DMS153 treated with DMSO at 0.1 percent for 48 hours (cell line): ENCODE results near the gene RNF220.

ENCODE experiments used
- DNase-seq: peaks from one replicate; lab custom pipeline; 2025; ENCODE audit not compliant: unreplicated experiment; lab: John Stamatoyannopoulos, UW

RNF220 gene

DNA sequence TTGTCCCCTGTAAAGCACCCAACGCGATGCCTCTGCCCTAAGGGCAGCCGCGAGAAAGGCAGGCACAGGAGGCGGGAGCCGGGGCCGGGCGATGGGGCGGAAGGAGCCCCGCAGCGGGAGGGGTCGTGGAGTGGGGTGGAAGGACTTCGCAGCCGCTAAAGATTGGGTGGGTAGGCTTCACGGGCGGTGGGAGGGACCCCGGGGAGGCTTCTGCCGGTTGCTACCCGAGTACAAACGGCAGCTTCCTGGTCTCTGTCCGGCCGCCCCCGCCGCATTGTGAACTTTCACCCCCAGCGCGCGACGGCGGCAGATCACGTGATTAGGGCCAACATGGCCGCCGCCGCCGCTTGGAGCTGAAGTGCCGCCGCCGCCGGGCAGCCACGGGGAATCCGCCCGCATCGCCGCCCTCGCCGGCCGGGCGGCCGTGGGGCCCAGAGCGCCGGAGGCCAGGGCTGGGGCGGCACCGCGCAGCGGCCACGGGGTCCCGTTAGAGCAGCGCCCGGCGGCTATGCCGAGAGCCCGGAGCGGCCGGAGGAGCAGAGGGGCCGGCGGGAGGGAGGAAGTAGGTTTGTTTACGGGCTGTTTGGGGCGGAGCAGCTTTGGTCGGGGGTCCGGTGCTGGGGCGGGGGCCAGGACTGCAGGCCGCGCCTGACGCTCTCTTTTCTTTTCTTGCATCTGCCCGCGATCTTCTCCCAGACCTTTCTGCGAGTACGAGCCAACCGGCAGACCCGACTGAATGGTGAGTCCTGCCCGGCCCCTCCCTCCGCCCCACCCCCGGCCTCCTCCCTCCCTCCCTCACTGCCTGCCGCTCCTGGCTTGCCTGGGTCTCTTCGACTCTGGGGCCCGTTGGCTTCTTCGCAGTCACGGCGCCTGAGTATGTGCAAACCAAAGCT, 226.8 kb downstream of the RNF220 start:
- DNase-seq = peak; percentile 90

DNA sequence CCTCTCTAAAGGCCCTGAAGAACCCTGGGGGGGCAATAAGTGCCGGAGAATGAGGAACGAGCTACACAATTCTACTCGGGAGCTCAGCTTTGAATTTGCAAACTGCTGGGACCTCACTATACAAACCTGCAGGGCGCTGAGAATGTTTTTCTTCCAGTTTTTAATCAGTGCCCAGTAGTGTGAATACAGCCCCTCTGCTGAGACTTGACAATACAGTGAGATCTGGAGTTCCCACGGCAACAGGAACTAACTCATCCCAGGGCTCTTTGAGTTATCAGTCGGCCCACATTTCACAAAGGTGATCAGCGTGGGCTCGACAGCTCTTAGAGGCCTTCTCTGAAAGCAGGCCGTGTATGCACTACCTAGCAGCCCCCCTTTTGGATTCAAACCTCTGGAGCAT, 227.5 kb downstream of the RNF220 start:
- no peak for DNase-seq

DNA sequence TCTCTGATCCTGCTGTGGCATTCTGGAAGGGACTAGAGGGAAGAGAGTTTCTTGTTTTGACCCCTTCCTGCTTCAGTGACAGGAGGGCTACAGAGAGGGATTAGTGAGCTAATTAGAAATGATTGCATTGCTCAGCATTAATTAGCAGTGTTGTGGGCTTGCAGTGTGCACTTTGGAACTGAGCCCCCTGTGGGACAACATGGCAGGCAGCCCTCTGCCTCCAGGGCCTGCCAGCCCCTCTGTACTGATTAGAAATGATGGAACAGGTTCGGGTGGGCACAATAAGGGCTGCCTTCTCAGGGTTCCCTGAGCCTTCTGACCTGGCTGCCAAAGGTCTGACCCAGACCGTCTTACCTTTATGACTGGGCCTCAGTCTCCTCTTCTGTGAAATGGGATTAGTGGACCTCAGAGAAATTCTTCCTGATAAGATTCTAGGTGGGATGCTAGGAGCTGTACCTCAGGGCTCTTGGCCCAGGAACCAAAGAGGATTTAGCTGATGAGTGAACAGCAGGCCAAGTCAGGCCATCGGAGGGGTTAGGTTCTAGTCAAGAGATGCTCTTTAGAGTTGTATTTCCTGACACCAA, 229.6 kb downstream of the RNF220 start:
- no peak for DNase-seq

DNA sequence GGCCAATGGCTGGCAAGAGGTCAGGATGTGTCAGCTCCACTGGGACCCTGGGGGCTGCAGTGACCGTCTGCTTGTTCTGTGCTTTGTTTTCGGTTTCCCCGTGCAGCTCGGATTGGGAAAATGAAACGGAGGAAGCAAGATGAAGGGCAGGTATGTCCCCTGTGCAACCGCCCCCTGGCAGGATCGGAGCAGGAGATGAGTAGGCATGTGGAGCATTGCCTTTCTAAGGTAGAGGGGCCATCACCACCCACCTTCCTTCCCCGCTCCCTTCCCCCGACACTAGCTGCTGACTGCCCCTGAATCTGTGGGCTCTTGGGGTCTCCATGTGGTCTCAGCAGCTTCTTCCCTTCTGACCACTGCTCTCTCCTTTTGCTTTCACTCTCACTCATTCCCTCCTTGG, 230.4 kb downstream of the RNF220 start:
- DNase-seq = no peak

DNA sequence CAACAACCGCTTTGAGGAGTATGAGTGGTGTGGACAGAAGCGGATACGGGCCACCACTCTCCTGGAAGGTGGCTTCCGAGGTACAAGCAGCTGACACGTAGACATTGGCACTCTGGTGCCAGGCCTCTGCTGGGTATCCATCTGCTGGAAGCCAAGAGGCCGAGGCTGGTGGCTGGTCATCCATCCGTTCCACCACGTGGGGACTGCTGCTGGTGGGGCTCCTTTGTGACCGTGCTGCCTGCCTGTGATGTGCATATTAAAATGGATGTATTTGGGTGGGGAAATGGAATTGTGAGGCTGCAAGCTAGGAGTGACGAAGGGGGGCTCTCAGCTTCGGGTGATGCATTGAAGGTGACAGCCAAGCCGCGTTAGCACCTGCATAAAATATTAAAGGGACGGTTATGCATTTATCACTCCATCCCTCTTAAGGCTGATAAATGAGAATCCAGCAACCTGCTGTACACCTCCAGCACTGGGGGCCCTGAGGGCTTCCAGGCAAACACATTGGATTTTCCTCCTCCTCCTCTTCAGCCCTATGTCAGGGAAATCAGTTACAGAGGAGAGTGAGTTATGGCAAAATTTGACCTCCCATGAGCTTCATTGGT, 231.1 kb downstream of the RNF220 start:
- no peak for DNase-seq

DNA sequence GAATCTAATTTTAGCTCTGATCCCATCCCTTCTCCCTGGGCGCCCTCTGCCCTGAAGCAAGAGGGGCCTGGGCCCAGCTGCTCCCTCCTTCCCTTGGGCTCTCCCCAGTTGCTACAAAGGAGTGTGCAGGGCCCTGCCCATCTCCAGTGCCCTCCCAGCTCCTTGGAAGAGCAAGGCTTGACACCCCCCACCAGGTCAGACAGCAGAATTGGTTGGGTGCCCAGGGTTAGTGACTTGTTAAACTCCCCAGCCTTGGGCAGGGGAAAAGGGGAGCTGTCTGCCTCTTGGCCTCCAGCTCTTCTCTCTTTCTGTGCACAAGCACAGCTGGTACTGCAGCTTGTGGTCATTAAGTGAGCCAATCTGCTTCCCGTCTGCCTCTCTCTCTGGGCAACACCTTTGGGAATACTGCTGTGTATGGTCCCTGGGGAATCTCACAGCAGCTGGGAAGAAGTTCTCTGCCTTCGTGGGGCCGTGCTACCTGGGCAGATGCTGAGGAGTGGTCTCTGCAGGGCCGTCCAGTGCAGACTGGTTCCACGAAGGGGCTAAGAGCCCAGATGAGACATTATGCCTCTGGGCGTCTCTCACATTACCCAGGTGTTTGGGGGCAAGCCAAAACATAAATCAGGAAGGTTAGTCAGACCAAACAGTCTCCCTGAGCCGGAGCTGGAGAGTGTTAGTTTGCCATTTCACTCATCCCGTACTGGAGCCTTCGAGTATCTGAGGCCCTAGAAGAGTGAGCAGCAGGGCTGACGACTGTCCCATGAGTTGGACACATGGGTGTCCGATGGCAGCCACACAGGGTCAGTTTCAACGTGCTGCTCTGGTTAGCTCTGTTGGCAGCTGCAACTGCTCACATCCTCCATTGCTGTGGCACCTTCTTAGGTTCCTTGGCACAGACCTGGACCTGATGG, 231.9 kb downstream of the RNF220 start:
- DNase-seq = peak; percentile 12

DNA sequence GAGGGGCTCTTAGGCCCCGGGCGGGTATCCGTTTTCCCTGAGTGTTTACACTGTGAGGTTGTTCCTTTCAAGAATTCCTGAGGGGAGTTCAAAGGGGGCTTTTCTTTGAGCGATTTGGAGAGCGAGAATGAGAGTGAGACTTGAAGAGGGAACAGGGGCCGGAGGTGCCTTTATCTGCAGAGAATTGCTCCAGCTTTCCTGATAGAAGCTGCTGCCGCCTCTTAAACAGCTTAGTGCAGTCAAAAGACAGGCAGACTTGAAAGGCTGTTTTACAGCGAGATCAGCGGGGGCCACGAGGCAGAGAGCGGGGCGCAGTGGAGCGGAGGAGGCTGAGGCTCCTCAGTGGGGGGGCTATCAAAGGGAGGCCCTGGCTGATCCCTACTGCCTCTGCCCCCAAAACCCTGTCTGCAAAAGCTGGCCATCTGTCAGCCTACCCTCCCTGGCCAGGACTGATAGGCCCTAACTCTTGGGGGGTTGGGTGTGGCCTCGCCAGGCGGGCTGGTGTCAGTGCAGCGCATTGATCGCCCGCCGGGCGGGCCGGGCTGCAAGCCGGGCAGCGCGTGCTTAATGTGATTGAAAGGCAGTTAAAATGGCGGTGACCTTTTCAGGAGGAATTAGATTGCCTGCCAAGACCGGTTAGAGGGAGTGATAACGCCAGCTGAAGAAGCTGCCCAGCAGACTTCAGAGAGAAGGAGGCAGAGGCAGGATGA, 232.8 kb downstream of the RNF220 start:
- DNase-seq = no peak

DNA sequence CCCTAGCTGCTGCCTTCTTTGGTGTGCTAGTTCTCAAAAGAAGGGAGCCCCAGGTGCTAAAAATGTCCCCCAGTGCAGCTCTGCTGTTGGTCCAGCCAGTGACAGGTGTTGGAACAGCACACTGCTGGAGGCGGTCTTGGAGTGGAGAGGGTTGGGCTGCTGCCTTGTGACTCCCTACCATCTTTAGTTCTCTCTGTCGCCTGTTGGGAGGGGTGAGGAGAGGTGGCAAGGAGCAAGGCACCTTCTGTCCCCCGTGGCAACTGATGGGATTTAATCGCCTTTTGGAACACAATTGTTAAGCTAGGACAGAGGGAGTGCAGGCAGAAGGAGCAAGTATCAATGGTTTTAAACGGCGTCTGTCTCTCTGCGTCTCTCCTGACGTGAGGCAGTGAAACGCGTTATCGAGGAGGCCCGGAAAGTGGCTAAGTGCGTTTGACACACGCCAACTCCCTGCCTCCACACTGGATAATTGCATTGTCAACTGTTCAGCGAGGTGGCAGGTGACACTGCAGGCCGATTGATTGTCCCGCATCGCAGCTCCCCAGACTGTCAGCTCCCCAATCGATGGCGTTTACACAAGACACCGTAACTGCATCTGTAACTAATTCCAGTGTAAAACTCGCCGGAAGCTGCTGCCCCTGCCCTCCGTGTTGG, 235.3 kb downstream of the RNF220 start:
- DNase-seq = peak; percentile 42

DNA sequence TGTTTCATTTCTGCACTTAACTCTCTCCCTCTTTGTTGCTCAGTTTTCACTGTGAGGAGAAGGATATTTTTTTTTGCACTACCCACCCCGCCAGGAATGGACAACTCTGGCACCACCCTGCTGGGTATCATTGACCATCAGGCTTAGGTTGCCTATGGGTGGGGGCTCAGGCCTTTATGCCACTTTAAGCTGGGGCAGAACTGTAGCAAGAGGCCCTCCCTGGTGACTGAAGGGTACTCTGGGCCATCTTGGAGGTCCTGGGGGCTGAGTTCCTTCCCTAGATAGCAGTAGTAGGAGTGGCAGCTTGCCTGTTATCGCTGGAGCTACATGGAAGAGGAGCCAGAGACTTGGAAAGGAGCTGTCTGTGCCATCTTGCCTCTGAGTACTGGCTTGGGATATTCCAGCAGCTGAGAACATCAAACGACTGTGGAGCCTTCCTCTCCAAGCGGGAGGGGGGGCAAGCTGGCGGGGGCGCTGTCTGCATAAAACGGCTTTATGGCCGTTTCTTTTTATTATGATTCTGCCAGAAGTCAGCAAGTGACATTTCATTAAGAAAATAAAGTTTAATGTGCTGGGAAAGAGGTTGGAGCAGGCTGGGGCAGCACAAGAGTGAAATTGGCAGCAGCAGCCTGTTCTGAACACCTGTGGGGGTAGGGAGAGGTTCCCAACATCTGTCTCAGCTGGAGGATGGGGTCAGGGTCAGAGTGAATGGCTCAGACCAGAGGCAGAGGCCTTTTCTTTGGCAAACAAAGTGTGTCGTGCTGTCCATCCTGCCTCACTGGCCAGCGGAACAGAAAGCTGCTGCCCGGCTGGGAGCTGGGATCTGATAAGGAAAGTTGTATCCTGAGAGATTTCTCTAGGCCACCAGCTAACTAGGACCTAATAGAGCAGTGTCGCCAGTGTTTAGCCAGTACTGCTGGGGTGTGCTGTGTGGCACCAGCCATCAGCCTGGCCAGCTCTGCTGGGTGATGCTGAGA, 236.4 kb downstream of the RNF220 start:
- no peak for DNase-seq

DNA sequence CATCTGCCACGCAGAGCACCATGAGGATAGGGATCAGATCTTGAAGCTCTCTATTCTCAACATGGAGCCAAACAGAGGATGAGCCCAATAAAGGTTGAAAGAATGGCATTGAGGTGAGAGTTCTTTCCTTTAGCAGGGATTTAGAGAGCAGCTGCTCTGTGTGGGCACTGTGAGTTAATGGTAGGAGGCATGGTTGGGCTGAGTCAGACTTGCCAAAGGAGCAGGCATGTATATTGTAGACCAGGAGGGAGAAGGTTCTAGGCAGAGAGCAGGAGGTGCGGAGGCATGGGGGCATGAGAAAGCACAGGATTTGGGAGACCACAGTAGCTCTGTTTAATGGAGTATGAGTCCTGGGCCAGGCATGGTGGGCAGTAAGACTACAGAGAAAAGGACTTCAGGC, 237.2 kb downstream of the RNF220 start:
- DNase-seq = no peak

DNA sequence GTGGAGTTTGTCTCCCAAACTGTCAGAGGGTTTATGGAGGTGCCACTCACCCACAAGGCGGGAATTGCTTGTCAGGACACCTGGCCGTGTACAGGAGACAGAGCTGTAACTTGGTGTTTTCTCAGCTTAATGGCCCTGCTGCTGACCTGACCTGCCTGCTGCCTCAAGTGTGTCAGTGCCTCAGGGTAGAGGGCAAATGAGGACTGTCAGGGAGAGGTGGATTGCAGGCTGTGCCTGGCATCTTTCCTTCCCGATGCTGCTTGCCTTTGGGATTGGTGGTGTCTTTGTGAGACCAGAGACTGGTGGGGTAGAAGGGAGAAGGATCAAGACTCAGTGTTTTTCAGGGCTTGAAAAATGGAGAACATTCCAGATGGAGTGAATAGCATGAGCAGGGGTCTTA, 237.9 kb downstream of the RNF220 start:
- no peak for DNase-seq

DNA sequence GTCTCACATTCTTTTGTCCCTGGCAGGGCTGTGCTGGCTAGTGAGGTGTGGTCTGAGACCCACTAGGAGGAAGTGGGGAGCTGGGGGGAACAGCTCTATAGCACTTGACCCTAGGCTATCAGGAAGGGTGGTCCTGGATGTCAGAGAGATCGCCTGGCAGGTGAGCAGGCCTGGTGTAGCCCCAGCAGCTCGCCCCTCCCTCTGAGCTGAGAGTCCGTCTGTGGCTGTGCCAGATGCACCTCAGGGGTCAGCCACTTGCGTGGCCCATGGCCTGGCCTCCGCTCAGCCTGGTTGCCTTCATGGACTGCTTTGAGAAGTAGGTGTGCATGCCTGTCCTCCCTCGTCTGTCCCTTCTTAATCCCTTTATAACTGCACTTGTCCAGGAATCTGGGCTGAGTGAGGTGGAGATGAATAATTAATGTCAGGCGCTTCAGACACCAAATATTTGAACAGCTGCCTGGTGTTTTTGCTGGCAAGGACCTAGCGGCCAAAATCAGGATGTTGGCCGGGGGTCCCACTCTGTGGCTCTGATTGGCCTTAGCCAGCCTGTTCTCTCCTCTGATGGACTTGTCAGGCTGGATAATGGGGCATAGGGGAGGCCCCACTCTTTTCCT, 238.8 kb downstream of the RNF220 start:
- DNase-seq = no peak

DNA sequence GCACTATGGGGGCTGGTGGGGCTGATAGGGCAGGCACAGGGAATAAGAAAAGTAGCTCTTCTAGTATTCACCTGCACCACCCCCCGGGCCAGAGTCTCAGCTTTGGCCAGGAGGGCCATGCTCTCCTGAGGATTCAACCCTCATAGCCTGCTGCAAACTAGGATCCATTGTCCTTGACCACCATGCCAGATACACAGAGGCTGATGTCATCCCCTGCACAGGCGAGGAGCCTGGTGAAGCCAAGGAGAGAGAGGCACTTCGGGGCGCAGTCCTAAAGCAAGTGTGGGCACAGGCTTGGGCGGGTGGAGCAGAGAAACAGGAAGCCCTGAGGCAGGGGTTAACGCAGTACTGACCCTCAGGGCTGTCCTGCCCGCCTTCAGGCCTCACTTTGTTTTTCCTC, 239.8 kb downstream of the RNF220 start:
- DNase-seq = no peak

DNA sequence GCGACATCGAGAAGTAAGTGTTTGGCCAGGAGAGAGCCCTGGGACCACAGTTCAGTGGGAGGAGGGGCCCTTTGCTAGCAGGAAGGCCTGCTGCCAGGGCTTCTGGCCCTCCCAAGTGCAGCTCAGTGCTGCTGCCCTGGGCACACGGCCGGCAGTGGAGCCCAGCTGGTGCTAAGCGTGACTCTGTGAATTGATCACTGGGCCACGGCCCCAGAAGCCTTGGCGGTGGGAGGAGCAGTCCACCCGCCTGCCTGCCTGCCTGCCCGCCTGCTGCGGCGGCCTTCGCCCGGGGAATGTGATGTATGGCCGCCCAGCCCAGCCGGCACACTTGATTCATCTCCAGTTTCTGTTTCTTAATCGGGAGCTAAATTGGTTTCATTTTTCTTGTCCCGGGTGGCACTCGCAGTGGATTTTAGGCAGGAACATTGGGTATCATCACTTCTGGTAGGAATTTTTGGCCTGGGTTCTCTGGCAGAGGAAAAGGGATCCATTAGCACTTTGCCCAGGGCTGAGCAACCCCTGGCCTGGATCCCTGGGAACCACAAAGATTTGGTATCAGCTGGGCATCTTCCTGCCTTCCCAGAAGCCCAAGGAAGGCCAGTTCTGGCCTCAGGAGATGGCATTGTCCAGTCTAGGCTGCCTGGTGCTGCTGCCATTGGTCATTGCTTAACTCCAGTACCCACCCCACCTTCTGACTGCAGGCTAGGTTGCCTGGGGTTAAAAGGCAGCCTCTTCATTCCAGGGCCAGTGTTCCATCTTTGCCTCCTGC, 240.6 kb downstream of the RNF220 start:
- DNase-seq = no peak

DNA sequence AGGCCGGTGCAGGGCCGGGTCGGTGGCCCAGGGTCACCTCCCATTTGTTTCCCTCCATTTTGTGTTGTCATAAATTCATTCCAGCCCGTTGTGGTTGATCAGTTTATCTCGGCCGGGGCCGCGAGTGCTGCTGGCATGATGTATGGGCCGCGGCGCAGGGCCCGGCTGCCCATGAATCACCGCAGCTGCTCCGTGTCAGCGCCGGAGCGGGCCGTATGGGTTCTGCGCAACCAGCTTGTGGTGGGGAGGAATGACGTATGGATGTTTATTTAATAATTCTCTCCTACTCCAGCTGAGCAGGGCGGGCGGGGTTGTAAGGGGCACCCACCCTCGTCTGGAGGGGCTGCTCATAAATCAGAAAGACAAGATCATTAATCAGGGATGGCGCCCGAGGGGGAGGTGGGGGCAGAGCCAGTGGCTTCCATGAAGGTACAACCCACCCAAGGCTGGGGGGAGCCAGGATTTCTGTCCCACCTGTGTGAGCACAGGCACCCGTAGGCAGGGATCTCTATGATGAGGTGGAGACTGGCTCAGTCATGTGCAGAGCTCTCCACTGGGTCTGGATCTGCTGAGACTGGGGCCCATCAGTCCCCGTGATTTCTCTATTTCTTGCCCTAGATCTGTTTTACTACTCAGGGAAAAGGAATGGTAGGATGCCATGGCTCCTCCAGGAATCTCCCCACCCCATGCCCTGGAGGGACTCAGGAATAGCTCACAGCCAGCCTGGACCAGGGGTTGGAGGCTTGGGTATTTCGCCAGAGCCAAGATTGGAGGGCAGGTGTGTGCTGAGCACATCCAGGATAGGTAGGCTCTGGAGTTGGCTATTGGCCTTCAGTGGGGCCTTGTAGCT, 241.4 kb downstream of the RNF220 start:
- DNase-seq = no peak

DNA sequence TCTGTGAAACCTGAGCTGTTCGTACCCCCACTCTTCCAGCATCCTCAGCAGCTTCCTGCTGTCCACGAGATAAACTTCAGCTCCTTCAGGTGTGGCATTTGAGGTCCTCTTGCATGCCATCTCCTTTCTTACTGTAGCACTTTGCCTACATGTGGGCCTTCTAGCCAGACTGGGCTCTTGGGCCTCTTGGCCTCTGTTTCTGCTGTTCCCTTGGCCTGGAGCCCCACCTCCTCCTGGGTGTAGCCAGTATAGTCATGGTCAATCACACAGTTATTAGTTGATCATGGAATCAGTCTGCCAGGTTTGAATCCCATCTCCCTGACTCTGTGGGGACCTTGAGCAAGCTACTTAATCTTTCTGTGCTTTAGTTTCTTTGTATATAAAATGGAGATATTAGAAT, 242.8 kb downstream of the RNF220 start:
- DNase-seq = no peak
